Kidney (tissue), 14 donors: Measurements from ENCODE around the gene DLG2. TPM values are rescaled to one million over a fixed set of nuclear protein-coding genes. Genes with fewer than 3 reads are reported as not detected.

ENCODE experiments used
- DNase-seq, 5 donors: peaks; one replicate each; pipeline ENCODE4 v3.0.0-alpha.2; 2013 to 2020
- FAIRE-seq: peaks from 2 replicates; lab custom pipeline; 2012; peaks lifted over from hg19 to GRCh38; lab: Jason Lieb, UNC
- H3K27ac ChIP-seq, 2 donors: one replicate each; pipeline ENCODE4 v1.7.0; 2013; ENCODE audit warnings: low read depth in 2 of 2, low read length in 2 of 2, inconsistent platforms in 1 of 2
- H3K27me3 ChIP-seq: one replicate; pipeline ENCODE4 v1.7.1; 2013; ENCODE audit warnings: low read length, inconsistent platforms; ENCODE audit not compliant: control insufficient read depth, insufficient read depth
- H3K36me3 ChIP-seq, 3 donors: one replicate each; pipeline versions ENCODE4 v1.7.0 to v1.7.1; 2013; ENCODE audit warnings: low read length in 3 of 3, control low read depth in 1 of 3, inconsistent platforms in 1 of 3; ENCODE audit not compliant: insufficient read depth in 3 of 3, control insufficient read depth in 2 of 3
- H3K4me1 ChIP-seq, 3 donors: one replicate each; pipeline versions ENCODE4 v1.7.0 to v1.7.1; 2013; ENCODE audit warnings: low read length in 3 of 3, inconsistent platforms in 1 of 3, low read depth in 1 of 3; ENCODE audit not compliant: control insufficient read depth in 2 of 3, insufficient read depth in 2 of 3
- H3K4me3 ChIP-seq, 3 donors: one replicate each; pipeline versions ENCODE4 v1.7.0 to v1.8.1; 2013; ENCODE audit warnings: low read length in 3 of 3, control low read depth in 1 of 3, inconsistent platforms in 1 of 3
- H3K9ac ChIP-seq, 3 donors: one replicate each; pipeline versions ENCODE4 v1.7.0 to v1.7.1; 2013; ENCODE audit warnings: low read length in 3 of 3, control low read depth in 1 of 3, inconsistent platforms in 1 of 3
- H3K9me3 ChIP-seq, 3 donors: one replicate each; pipeline versions ENCODE4 v1.7.0 to v1.7.1; 2013; ENCODE audit warnings: low read length in 3 of 3, control low read depth in 1 of 3, inconsistent platforms in 1 of 3; ENCODE audit not compliant: control insufficient read depth in 2 of 3, insufficient read depth in 1 of 3
- intact Hi-C: fragments of 100-400 bp; cut with DNase I; formaldehyde crosslinking; loops from one replicate; pipeline ENCODE4 v1.11.1; 2022
- polyA plus RNA-seq: library from polyadenylated mRNA; stranded (reverse); fragments of 350-450 nt; fragmentation: Illumina TruSeq; extraction: RNeasy Lipid Tissue Mini Kit (QIAGEN cat#74804); gene quantifications from one replicate; pipeline ENCODE4 v1.2.3, GENCODE V29; 2014; ENCODE audit warnings: low read depth, low replicate concordance; ENCODE audit not compliant: insufficient read depth
- total RNA-seq: library from RNA; stranded (reverse); fragmentation: NEBNext Ultra II Directional; extraction: Animal tissue kit (Norgen Biotek cat#: 25700); gene quantifications from one replicate; pipeline ENCODE4 v1.2.1, GENCODE V29; 2021
- TF ChIP-seq, protein P1 (sequence below): IDR thresholded peaks from 3 replicates; pipeline ENCODE4 v1.5.1; 2012; ENCODE audit warnings: mild to moderate bottlenecking, moderate library complexity, borderline replicate concordance; ENCODE audit not compliant: insufficient read depth; ENCODE audit errors: extremely low read depth
- donor health status: control.
- donor health status: control.
- donor health status: control.
- donor health status: control.
- donor health status: control.
- donor health status: DM: yes; HTN: yes; CAD: no.
- donor health status: Normal renal cell carcinoma (clear cell type).

Gene DLG2
- total and polyA plus RNA-seq, 2 donors from 2014 or later, result 2.9 to 7.2 TPM

DNA sequence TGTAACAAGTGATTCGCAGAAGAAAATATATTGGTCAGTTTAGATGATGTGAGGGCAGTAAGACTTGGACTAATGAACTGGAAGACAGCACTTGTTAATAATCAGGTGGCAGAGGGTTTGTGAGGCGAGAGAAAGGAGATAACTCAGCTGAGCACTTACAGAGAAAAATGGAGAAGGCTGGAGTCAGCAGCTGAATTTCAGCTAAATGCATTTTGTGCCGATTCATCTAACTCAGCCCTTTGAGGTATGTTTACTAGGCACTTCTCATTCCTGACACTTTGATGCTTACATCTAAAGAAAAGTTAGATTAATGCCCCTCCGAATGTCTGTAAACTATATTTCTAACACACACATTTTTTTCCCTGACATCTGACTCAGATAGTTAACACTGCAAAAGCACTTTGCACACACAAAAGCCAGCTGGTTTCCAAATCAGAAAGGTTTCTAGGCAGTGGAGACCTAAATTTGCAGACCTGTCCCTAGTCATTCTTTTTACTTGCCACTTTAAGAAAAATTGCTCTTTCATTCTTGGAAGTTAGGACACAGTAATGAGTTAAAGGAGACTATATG, 1481.4 kb downstream of the DLG2 start:
- DNase-seq, result peak in 2 of 5 donors; percentile 30 to 34
- FAIRE-seq, result no peak
- H3K4me3 ChIP-seq, result no peak overlapping the region
- H3K9me3 ChIP-seq, result peaks cover 0 to 2% (median 0%) of the 10 kb centered on the region in 3 donors
- TF ChIP-seq, protein P1, sequence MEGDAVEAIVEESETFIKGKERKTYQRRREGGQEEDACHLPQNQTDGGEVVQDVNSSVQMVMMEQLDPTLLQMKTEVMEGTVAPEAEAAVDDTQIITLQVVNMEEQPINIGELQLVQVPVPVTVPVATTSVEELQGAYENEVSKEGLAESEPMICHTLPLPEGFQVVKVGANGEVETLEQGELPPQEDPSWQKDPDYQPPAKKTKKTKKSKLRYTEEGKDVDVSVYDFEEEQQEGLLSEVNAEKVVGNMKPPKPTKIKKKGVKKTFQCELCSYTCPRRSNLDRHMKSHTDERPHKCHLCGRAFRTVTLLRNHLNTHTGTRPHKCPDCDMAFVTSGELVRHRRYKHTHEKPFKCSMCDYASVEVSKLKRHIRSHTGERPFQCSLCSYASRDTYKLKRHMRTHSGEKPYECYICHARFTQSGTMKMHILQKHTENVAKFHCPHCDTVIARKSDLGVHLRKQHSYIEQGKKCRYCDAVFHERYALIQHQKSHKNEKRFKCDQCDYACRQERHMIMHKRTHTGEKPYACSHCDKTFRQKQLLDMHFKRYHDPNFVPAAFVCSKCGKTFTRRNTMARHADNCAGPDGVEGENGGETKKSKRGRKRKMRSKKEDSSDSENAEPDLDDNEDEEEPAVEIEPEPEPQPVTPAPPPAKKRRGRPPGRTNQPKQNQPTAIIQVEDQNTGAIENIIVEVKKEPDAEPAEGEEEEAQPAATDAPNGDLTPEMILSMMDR, result no peak
- H3K9ac ChIP-seq, result no peak overlapping the region
- intact Hi-C loops, result no loop called here
- H3K4me1 ChIP-seq, result no peaks in the 10 kb centered on the region
- H3K36me3 ChIP-seq, result no peaks in the 10 kb centered on the region
- no peak overlapping the region for H3K27ac ChIP-seq
- H3K27me3 ChIP-seq, result no peaks in the 10 kb centered on the region

GRCh38 chr11:84144531-84144930, 1482.6 kb downstream of the DLG2 start:
- TF ChIP-seq, protein P1, result no peak
- Histone ChIP-seq H3K4me1 (no peaks in the 10 kb centered on the region), H3K27ac (no peak overlapping the region), H3K27me3 (no peaks in the 10 kb centered on the region), H3K4me3 (no peak overlapping the region), H3K9me3 (peaks cover 0 to 2% (median 0%) of the 10 kb centered on the region in 3 donors), H3K36me3 (no peaks in the 10 kb centered on the region), H3K9ac (no peak overlapping the region)
- FAIRE-seq, result no peak
- intact Hi-C loops, result no loop called here
- DNase-seq, result no peak

GRCh38 chr11:84142411-84142810, 1484.7 kb downstream of the DLG2 start:
- FAIRE-seq, result no peak
- TF ChIP-seq, protein P1, result no peak
- intact Hi-C loops, result no loop called here

More at GRCh38 chr11:84142411-84142810, 1484.7 kb downstream of the DLG2 start:
- no peak overlapping the region for H3K27ac ChIP-seq
- H3K27me3 ChIP-seq, result no peaks in the 10 kb centered on the region
- no peaks in the 10 kb centered on the region for H3K36me3 ChIP-seq
- no peaks in the 10 kb centered on the region for H3K4me1 ChIP-seq
- no peak for DNase-seq
- H3K9ac ChIP-seq, result no peak overlapping the region
- H3K9me3 ChIP-seq, result no peaks in the 10 kb centered on the region
- no peak overlapping the region for H3K4me3 ChIP-seq
